HG02610 (cell line): Measurements from ENCODE around the gene CYP26B1.

Experiments
- ATAC-seq: cut with Tn5 transposase; IDR thresholded peaks from one replicate; pipeline ENCODE4 v1.9.1; 2021; ENCODE audit warnings: mild to moderate bottlenecking, moderate library complexity; ENCODE audit not compliant: unreplicated experiment

The CYP26B1 gene

GRCh38 chr2:72113847-72114692, 33.6 kb downstream of the CYP26B1 start:
- no peak for ATAC-seq

GRCh38 chr2:72112981-72113846, 34.4 kb downstream of the CYP26B1 start:
- ATAC-seq, result no peak

- no peak for ATAC-seq
These were observed 35.3 kb downstream of the CYP26B1 start for GRCh38 chr2:72112401-72112800.

GRCh38 chr2:72111061-72111460, 36.6 kb downstream of the CYP26B1 start:
- no peak for ATAC-seq

- no peak for ATAC-seq
These were observed 37.8 kb downstream of the CYP26B1 start for GRCh38 chr2:72109904-72110303.

- ATAC-seq, result no peak
These were observed 38.4 kb downstream of the CYP26B1 start for GRCh38 chr2:72109291-72109690.

GRCh38 chr2:72108121-72108520, 39.5 kb downstream of the CYP26B1 start:
- no peak for ATAC-seq

- no peak for ATAC-seq
These were observed 40.7 kb downstream of the CYP26B1 start for GRCh38 chr2:72106978-72107377.

GRCh38 chr2:72104821-72105588, 42.7 kb downstream of the CYP26B1 start:
- ATAC-seq, result no peak

GRCh38 chr2:72103690-72104089, 44.0 kb downstream of the CYP26B1 start:
- ATAC-seq, result no peak

- ATAC-seq, result no peak
These were observed 44.5 kb downstream of the CYP26B1 start for GRCh38 chr2:72103161-72103560.

- ATAC-seq, result no peak
These were observed 48.7 kb downstream of the CYP26B1 start for GRCh38 chr2:72098935-72099334.

- no peak for ATAC-seq
These were observed 50.4 kb downstream of the CYP26B1 start for GRCh38 chr2:72097276-72097675.

- no peak for ATAC-seq
These were observed 51.5 kb downstream of the CYP26B1 start for GRCh38 chr2:72096181-72096580.

GRCh38 chr2:72095364-72095763, 52.3 kb downstream of the CYP26B1 start:
- no peak for ATAC-seq

GRCh38 chr2:72094701-72095100, 53.0 kb downstream of the CYP26B1 start:
- no peak for ATAC-seq

GRCh38 chr2:72092111-72092510, 55.6 kb downstream of the CYP26B1 start:
- ATAC-seq, result no peak

- ATAC-seq, result no peak
These were observed 56.7 kb downstream of the CYP26B1 start for GRCh38 chr2:72090781-72091482.

GRCh38 chr2:72090271-72090720, 57.4 kb downstream of the CYP26B1 start:
- ATAC-seq, result no peak

GRCh38 chr2:72089537-72089936, 58.1 kb downstream of the CYP26B1 start:
- no peak for ATAC-seq
